HG03469 (cell line): ENCODE measurements around the gene PC.
"Not testable (repeated sequence)": the region's sequence is repeated elsewhere in the genome, so short reads cannot be mapped to it uniquely, and the experiment has no call there.

Source experiments
- ATAC-seq: cut with Tn5 transposase; IDR thresholded peaks from one replicate; pipeline ENCODE4 v1.9.1; 2021; ENCODE audit warnings: mild to moderate bottlenecking, moderate library complexity, moderate number of reproducible peaks; ENCODE audit not compliant: unreplicated experiment

PC gene, protein sequence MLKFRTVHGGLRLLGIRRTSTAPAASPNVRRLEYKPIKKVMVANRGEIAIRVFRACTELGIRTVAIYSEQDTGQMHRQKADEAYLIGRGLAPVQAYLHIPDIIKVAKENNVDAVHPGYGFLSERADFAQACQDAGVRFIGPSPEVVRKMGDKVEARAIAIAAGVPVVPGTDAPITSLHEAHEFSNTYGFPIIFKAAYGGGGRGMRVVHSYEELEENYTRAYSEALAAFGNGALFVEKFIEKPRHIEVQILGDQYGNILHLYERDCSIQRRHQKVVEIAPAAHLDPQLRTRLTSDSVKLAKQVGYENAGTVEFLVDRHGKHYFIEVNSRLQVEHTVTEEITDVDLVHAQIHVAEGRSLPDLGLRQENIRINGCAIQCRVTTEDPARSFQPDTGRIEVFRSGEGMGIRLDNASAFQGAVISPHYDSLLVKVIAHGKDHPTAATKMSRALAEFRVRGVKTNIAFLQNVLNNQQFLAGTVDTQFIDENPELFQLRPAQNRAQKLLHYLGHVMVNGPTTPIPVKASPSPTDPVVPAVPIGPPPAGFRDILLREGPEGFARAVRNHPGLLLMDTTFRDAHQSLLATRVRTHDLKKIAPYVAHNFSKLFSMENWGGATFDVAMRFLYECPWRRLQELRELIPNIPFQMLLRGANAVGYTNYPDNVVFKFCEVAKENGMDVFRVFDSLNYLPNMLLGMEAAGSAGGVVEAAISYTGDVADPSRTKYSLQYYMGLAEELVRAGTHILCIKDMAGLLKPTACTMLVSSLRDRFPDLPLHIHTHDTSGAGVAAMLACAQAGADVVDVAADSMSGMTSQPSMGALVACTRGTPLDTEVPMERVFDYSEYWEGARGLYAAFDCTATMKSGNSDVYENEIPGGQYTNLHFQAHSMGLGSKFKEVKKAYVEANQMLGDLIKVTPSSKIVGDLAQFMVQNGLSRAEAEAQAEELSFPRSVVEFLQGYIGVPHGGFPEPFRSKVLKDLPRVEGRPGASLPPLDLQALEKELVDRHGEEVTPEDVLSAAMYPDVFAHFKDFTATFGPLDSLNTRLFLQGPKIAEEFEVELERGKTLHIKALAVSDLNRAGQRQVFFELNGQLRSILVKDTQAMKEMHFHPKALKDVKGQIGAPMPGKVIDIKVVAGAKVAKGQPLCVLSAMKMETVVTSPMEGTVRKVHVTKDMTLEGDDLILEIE

DNA sequence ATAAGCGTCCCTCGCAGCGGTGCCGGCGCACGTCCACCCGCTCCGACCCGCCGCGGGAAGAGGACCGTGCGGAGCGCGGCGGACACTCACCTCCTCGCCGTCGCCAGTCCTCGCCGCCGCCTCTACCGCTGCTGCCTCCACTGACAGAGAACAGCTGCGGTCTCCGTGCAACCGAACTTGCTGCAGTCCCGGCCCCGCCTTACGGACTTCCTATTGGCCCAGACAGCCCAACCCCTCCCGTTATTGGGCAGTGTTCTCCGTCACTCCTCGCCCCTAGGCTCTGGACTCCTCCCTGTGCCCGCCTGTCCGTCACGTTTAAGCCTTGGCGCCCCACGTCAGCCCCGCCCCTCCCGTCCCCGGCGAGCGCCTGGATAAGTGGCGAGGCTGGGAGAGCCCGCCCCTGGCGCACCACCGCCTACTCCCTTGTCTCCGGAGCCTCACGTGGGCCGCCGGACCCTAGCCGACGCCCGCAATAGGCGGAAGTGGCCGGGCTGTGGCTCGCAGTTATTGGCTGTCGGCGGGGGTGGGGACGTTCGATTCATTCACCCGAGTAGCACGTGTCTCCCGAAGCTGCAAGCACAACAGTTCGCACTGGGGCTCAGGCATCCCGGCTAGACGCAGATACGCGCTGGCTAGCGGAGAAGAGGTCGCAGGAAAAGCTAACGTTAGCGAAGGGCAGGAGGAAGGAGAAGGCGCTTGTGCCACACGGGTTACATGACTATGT is at the start of gene PC:
Gene PC (minus strand): TSS at position 152 of the 724 bp plus-strand sequence. CDS start 86,224 bp downstream, outside the sequence.
- ATAC-seq, result peak; percentile 80

DNA sequence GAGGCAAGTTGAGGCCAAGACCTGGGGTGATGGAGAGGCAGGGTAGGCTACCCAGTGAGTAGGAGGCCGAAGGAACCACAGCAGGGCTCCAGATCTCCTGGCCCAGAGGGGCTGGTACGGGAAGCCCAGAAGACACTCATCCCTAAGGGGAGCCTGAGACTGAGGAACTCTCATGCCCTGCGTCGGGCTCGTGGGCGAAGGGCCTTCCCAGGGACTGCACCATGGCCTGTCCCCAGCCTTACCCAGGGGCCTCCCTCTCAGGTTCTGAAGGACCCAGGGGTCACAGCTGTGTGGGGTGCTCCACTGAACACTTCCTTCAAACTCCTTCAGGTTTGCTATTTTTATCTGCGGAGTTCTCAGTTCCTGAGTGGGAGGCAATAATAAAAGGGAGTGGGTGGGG is 48.9 kb upstream of the PC start:
- no peak for ATAC-seq

- no peak for ATAC-seq
Measured at GRCh38 chr11:67006029-67006884, 48.1 kb upstream of the PC start.

- not testable (repeated sequence) for ATAC-seq
Measured at GRCh38 chr11:67005200-67005599, 47.0 kb upstream of the PC start.

DNA sequence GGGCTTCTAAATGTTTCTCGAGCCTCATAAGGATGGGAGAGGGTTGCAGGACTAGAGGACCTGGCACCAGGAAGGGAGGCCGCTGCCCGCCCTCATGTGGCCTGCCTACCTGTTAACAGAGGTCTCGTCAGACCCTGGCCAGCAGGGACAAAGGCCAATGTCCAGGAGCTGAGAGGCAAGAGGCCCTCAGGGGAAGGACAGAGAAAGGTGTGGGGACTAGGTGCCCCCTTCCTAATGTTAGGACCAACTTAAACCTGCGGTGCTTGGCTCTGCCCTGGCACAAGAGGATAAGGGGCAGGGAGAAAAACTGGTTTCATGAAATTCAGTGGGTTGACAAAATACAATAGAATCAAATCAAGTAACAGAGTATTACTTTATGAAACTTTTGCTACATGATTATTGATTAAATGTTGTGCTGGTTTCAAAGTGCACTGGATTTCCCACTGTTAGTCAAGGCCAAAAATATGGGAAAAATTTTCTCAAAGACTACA is 44.8 kb upstream of the PC start:
- ATAC-seq, result no peak

GRCh38 chr11:67002297-67002913 is 44.2 kb upstream of the PC start:
- ATAC-seq, result no peak

DNA sequence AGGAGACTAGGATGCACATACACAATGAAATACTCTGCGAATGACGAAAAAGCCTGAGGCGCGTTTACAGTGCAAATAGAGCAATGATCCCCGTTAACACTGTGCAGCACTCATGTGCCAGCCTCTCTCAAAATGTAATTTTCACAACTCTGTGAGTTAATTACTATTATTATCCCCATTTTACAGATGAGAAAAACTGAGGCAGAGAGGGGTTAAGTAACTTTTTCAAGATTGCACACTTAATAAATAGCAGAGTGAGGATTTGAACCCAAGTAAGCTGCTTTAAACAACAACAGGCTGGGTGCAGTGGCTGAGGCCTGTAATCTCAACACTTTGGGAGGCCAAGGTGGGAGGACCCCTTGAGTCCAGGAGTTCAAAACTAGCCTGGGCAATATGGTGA is 43.1 kb upstream of the PC start:
- ATAC-seq, result no peak

- no peak for ATAC-seq
Measured at GRCh38 chr11:66999555-66999954, 41.4 kb upstream of the PC start.

GRCh38 chr11:66996609-66997273 is 38.6 kb upstream of the PC start:
- no peak for ATAC-seq

DNA sequence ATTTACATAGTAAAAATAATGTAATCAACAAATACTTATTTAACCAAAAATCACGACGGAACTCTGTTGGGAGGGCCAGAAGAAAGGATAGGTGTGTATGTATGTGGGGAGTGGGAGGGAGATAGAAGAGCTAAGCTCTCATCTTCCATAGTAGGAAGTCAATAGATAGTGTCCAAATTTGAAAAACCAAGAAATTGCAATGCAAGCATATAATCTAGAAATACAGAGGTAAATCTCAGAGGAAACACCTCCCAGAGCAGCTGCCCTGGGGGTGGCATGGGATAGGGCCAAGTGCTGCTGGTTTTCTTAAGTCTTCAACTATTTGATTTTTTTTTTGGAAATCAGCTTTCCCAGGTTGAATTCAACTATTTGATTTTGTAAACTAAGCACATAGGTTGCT is 33.9 kb upstream of the PC start:
- ATAC-seq, result no peak

- ATAC-seq, result not testable (repeated sequence)
Measured at GRCh38 chr11:66989360-66989759, 31.2 kb upstream of the PC start.

- ATAC-seq, result not testable (repeated sequence)
Measured at GRCh38 chr11:66988741-66989140, 30.6 kb upstream of the PC start.

GRCh38 chr11:66987924-66988637 is 29.9 kb upstream of the PC start:
- ATAC-seq, result no peak

DNA sequence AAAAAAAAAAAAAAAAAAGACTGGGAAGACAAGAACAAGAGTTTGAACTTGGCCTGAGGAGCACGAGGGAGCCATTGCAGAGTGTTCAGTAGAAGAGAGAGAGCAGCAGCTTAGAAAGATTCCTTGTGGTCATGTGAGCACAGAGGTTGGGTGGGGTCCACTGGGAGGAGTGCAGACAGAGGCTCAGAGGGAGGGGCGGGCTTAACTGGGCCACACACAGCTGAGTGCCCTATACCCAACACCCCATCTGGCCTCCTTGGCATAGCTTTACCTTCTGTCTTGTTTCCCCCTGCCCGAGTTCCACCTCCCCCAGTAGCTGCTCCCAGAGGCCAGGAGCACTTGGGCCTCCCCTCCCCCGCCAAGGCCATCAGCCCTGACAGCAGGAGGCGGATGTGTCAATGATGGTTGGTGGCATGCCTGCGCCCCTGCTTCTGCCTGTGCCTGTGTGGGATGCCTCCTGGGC is 29.0 kb upstream of the PC start:
- ATAC-seq, result no peak

DNA sequence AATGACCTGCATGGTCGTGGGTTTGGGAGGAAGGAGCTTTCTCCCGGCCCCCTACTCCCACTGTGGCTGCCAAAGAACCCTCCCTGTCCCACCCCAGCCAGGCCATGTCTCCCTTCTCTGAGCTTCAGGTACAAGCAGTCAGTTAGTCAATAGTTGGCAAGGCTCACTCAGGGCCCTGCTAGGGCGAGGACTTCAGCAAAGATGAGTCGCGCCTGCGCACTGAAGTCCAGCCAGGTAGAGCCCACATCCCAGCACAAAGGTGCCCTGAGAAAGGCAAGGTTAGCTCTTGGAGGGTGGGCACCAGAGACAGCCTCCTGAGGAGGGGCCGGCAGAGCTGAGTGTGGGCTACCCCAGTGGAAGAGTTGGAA is 28.0 kb upstream of the PC start:
- no peak for ATAC-seq

DNA sequence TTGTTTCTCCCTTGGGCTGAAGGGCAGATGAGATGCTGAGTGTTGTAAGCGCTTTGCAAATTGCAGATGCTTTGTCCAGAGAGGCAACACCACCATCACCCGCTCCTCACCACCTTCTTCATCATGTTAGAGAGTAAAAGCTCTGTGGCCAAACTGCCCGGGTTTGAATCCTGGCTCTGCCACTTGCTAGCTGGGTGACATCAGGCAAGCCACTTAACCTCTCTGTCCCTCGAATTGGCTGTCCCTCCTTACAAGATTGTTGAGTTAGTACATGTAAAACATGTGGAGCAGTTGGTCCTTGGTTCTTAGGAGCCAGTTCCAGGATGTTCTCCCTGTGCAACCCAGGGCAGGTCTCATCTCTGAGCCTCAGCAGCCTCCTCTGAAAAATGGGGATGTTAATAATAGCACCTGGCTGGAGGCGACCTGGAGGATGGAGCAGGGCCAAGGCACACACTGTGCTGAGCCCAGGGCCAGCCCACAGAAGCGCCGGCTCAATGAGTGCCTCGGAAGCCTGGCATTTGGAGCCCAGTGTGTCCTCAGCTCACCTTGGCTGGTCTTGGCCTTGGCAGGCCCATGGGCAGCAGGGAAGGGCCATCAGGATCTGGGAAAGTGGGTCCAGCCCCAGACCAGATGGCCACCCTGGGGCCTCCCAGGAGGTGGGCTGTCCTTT is 27.5 kb upstream of the PC start:
- ATAC-seq, result no peak

DNA sequence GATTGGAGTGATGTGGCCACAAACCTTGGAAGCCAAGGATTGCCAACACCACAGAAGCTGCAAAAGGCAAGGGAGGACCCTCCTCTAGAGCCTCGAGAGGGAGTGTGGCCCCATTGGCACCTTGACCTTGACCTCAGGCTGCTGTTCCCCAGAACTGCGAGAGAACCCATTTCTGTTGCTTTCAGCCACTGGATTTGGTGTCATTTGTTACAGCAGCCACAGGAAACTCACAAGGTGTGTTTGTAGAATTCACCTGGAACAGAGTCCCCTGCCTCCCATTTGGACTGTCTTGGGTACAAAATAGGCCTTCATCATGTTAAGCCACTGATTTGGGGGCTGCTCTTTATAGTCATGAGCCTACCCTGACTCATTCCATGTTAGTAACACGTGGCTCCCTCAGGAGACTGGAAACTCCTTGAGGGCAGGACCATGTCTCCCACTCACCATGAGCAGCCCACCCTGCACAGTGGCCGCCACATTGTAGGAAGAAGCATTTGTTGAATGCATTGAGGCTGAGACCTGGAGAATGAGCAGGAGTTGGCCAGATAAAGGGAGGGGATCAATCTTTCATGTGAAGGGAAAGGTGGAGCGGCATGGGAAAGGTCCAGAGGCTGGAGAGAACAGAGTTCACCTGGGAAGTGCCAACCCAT is 25.2 kb upstream of the PC start:
- no peak for ATAC-seq
